ACC112 (cell line): Measurements from ENCODE around the gene IDI1.

Source experiments
- H2AFZ ChIP-seq: fragments of 200-600 bp; sonication (generic); one replicate; pipeline ENCODE4 v1.6.0; 2017; ENCODE audit warnings: antibody characterized with exemption, low read length; ENCODE audit not compliant: unreplicated experiment
- H3K27ac ChIP-seq: fragments of 200-600 bp; sonication (generic); 2 replicates; pipeline ENCODE4 v1.5.1; 2014; ENCODE audit warnings: low read depth, mild to moderate bottlenecking, antibody characterized with exemption, low read length, moderate library complexity
- H3K27me3 ChIP-seq: fragments of 200-600 bp; sonication (generic); 2 replicates; pipeline ENCODE4 v1.6.1; 2014; ENCODE audit warnings: mild to moderate bottlenecking, antibody characterized with exemption, low read length, moderate library complexity, mixed read lengths; ENCODE audit not compliant: insufficient read depth
- H3K36me3 ChIP-seq: fragments of 200-600 bp; sonication (generic); 2 replicates; pipeline ENCODE4 v1.6.1; 2016; ENCODE audit warnings: mild to moderate bottlenecking, antibody characterized with exemption, low read length, moderate library complexity, mixed read lengths; ENCODE audit not compliant: insufficient read depth
- H3K4me1 ChIP-seq: fragments of 200-600 bp; sonication (generic); one replicate; pipeline ENCODE4 v1.6.1; 2016; ENCODE audit warnings: low read length, mixed read lengths; ENCODE audit not compliant: insufficient read depth, unreplicated experiment, control insufficient read depth
- H3K4me3 ChIP-seq: fragments of 200-600 bp; sonication (generic); 2 replicates; pipeline ENCODE4 v1.5.1; 2014; ENCODE audit warnings: mild to moderate bottlenecking, low read depth, low read length
- H3K79me2 ChIP-seq: fragments of 200-600 bp; sonication (generic); one replicate; pipeline ENCODE4 v1.6.0; 2016; ENCODE audit warnings: low read length; ENCODE audit not compliant: control insufficient read depth, unreplicated experiment, insufficient read depth

The IDI1 gene

GRCh38 chr10:1063232-1063865 lies 14.4 kb upstream of the IDI1 start:
- Histone ChIP-seq H3K79me2 (peaks cover 58% of the 10 kb centered on the region), H2AFZ (no peak overlapping the region), H3K36me3 (0 out of 2 replicates have a peak, but pooled peaks cover 10% of the 10 kb centered on the region), H3K4me3 (no peak overlapping the region), H3K4me1 (peaks cover 12% of the 10 kb centered on the region), H3K27me3 (no peaks in the 10 kb centered on the region), H3K27ac (no peak overlapping the region)

GRCh38 chr10:1061930-1062774 lies 13.2 kb upstream of the IDI1 start:
- Histone ChIP-seq H3K4me3 (no peak overlapping the region), H3K36me3 (0 out of 2 replicates have a peak, but pooled peaks cover 10% of the 10 kb centered on the region), H3K79me2 (peaks cover 64% of the 10 kb centered on the region), H2AFZ (no peak overlapping the region), H3K27me3 (no peaks in the 10 kb centered on the region), H3K27ac (no peak overlapping the region), H3K4me1 (peaks cover 21% of the 10 kb centered on the region)

- H3K27ac ChIP-seq, result no peak overlapping the region
- H3K4me1 ChIP-seq, result peaks cover 25% of the 10 kb centered on the region
- 0 out of 2 replicates have a peak, but pooled peaks cover 10% of the 10 kb centered on the region for H3K36me3 ChIP-seq
- H2AFZ ChIP-seq, result no peak overlapping the region
- no peak overlapping the region for H3K4me3 ChIP-seq
- H3K79me2 ChIP-seq, result peaks cover 77% of the 10 kb centered on the region
- H3K27me3 ChIP-seq, result no peaks in the 10 kb centered on the region
Observed at GRCh38 chr10:1059902-1060301, 11.0 kb upstream of the IDI1 start.

- Histone ChIP-seq H3K27me3 (no peaks in the 10 kb centered on the region), H3K36me3 (peaks cover 15% of the 10 kb centered on the region), H3K4me3 (peak overlapping the region; percentile 87), H3K4me1 (peaks cover 38% of the 10 kb centered on the region), H2AFZ (peak overlapping the region; percentile 31), H3K79me2 (peaks cover 86% of the 10 kb centered on the region), H3K27ac (no peak overlapping the region)
Observed at GRCh38 chr10:1058017-1058416, 9.1 kb upstream of the IDI1 start.

- Histone ChIP-seq H3K27ac (no peak overlapping the region), H3K4me3 (peak overlapping the region; percentile 87), H3K4me1 (peaks cover 38% of the 10 kb centered on the region)
Observed at GRCh38 chr10:1057106-1057657, 8.3 kb upstream of the IDI1 start.

GRCh38 chr10:1056326-1057105 lies 7.6 kb upstream of the IDI1 start, which contains the start of gene WDR37:
WDR37 (plus strand) TSS chr10:1056385; CDS start chr10:1072156, 15,771 bp downstream.
- Histone ChIP-seq H3K27me3 (no peaks in the 10 kb centered on the region), H3K4me1 (peaks cover 33% of the 10 kb centered on the region), H3K79me2 (peaks cover 92% of the 10 kb centered on the region), H3K4me3 (peak within 1 kb of the TSS; percentile 87), H3K36me3 (peaks cover 15% of the 10 kb centered on the region), H3K27ac (peak within 1 kb of the TSS; percentile 96), H2AFZ (peak within 1 kb of the TSS; percentile 55)

More at GRCh38 chr10:1057106-1057657, 8.3 kb upstream of the IDI1 start:
- H3K79me2 ChIP-seq, result peaks cover 92% of the 10 kb centered on the region
- H3K27me3 ChIP-seq, result no peaks in the 10 kb centered on the region
- peaks cover 15% of the 10 kb centered on the region for H3K36me3 ChIP-seq
- peak overlapping the region; percentile 55 for H2AFZ ChIP-seq

GRCh38 chr10:1054684-1055083 lies 5.8 kb upstream of the IDI1 start:
- Histone ChIP-seq H3K79me2 (peaks cover 86% of the 10 kb centered on the region), H3K4me3 (peak overlapping the region; percentile 87), H3K36me3 (peaks cover 15% of the 10 kb centered on the region), H2AFZ (no peak overlapping the region), H3K27me3 (no peaks in the 10 kb centered on the region), H3K27ac (no peak overlapping the region), H3K4me1 (peaks cover 42% of the 10 kb centered on the region)

GRCh38 chr10:1050554-1050953 lies 1.6 kb upstream of the IDI1 start:
- no peaks in the 10 kb centered on the region for H3K27me3 ChIP-seq
- H3K27ac ChIP-seq, result peak overlapping the region; percentile 94; the same call in 1 of the 2 replicates
- H3K4me3 ChIP-seq, result peak overlapping the region; percentile 86

GRCh38 chr10:1050145-1050544 lies 1.2 kb upstream of the IDI1 start:
- H3K36me3 ChIP-seq, result peaks cover 20% of the 10 kb centered on the region

More at GRCh38 chr10:1050554-1050953, 1.6 kb upstream of the IDI1 start:
- Histone ChIP-seq H3K4me1 (peaks cover 28% of the 10 kb centered on the region), H3K79me2 (peaks cover 73% of the 10 kb centered on the region), H2AFZ (no peak overlapping the region), H3K36me3 (peaks cover 20% of the 10 kb centered on the region)

GRCh38 chr10:1049425-1049958 lies 573 bp upstream of the IDI1 start:
- Histone ChIP-seq H3K36me3 (peaks cover 19% of the 10 kb centered on the region), H2AFZ (peak overlapping the region; percentile 36), H3K27me3 (no peaks in the 10 kb centered on the region), H3K27ac (peak overlapping the region; percentile 94), H3K4me3 (peak overlapping the region; percentile 86), H3K4me1 (peaks cover 24% of the 10 kb centered on the region), H3K79me2 (peaks cover 73% of the 10 kb centered on the region)

More at GRCh38 chr10:1050145-1050544, 1.2 kb upstream of the IDI1 start:
- peak overlapping the region; percentile 36 for H2AFZ ChIP-seq
- H3K79me2 ChIP-seq, result peaks cover 73% of the 10 kb centered on the region
- peak overlapping the region; percentile 94 for H3K27ac ChIP-seq
- H3K27me3 ChIP-seq, result no peaks in the 10 kb centered on the region
- peak overlapping the region; percentile 86 for H3K4me3 ChIP-seq
- H3K4me1 ChIP-seq, result peaks cover 27% of the 10 kb centered on the region
